ENCODE data around the gene SCAND1. TPM values are rescaled to one million over a fixed set of nuclear protein-coding genes. Genes with fewer than 3 reads are reported as not detected.

Gene SCAND1
- total and polyA plus RNA-seq, 8 donors = 20.6 to 62.1 (median 34.2) TPM

DNA sequence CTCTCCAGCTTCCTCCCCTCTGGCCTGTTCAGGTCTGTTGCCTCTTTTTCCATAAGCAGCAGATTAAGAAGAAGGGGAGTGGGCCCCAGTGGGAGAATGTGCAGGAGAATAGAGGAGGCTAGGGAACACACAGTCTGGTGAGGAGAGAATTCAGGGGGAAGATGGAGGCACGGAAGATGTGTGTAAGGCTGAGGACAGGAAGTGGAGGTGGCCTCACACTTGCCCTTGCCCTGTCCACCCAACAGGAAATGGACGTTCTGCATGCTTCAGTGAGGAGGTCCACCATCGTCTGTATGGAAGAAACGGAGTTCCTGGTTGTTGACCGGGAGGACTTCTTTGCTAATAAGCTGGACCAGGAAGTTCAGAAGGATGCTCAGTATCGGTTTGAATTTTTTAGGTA, 30.1 kb upstream of the SCAND1 start:
- Histone ChIP-seq H3K4me1 (no peaks in the 10 kb centered on the region), H3K27ac (no peak overlapping the region), H3K36me3 (no peaks in the 10 kb centered on the region), H3K27me3 (no peaks in the 10 kb centered on the region), H3K9me3 (no peaks in the 10 kb centered on the region), H3K4me3 (no peak overlapping the region)
- DNase-seq (no peak), ATAC-seq (no peak)
- TF ChIP-seq CTCF (IDR thresholded peaks at IDR 0.05) = no peak
- intact Hi-C loops (cut with DNase I) = loop anchor here in 1 of 2 donors (10.0 kb wide), 1 partner anchor 150 kb away; no protein-coding TSS in a partner anchor

DNA sequence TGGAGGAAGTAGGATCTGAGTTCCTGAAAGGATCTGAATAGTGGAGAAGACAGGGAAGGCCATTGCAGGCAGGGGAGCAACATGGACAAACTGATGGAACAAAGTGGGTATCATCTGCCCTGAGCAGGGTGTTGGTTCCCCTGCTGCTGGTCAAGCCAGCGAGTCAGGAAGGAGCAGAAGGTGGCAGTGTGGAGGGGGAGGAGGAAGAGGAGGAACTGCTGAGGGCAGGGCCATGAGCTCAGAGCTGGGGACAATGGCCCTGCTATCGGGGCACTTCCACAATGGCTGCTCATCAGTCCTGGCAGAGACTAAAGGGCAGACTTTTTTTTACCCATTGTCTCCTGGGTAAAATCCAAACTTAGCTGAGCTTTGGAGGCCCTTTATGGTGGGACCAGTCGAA, 27.7 kb upstream of the SCAND1 start:
- intact Hi-C loops (cut with DNase I) = loop anchor here in 1 of 2 donors (10.0 kb wide), 1 partner anchor 153 kb away; no protein-coding TSS in a partner anchor
- no peak for TF ChIP-seq CTCF (IDR thresholded peaks at IDR 0.05)
- peak; percentile 20 for ATAC-seq
- Histone ChIP-seq H3K27me3 (no peaks in the 10 kb centered on the region), H3K9me3 (no peaks in the 10 kb centered on the region), H3K4me3 (no peak overlapping the region), H3K4me1 (peaks cover 0 to 5% of the 10 kb centered on the region in 2 donors), H3K27ac (no peak overlapping the region), H3K36me3 (no peaks in the 10 kb centered on the region)
- DNase-seq = no peak

- H3K9me3 ChIP-seq = no peaks in the 10 kb centered on the region
- ATAC-seq (no peak), DNase-seq (no peak)
- no peaks in the 10 kb centered on the region for H3K27me3 ChIP-seq
- no peak overlapping the region for H3K27ac ChIP-seq
- no peak for TF ChIP-seq CTCF (IDR thresholded peaks at IDR 0.05)
- H3K36me3 ChIP-seq = no peaks in the 10 kb centered on the region
- H3K4me1 ChIP-seq = peaks cover 0 to 5% of the 10 kb centered on the region in 2 donors
- H3K4me3 ChIP-seq = no peak overlapping the region
- intact Hi-C loops (cut with DNase I) = no loop called here
These were observed 25.2 kb upstream of the SCAND1 start for GRCh38 chr20:35979544-35979943.

- peak in 2 of 4 donors; percentile 24 to 64 for DNase-seq
- no peaks in the 10 kb centered on the region for H3K36me3 ChIP-seq
- no peak overlapping the region for H3K4me3 ChIP-seq
- H3K27ac ChIP-seq = no peak overlapping the region
- intact Hi-C loops (cut with DNase I) = no loop called here
- peak; percentile 49 for ATAC-seq
- no peak for TF ChIP-seq CTCF (IDR thresholded peaks at IDR 0.05)
- H3K4me1 ChIP-seq = peaks cover 0 to 5% of the 10 kb centered on the region in 2 donors
- H3K9me3 ChIP-seq = no peaks in the 10 kb centered on the region
- H3K27me3 ChIP-seq = no peaks in the 10 kb centered on the region
These were observed 23.8 kb upstream of the SCAND1 start for GRCh38 chr20:35978041-35978513.

DNA sequence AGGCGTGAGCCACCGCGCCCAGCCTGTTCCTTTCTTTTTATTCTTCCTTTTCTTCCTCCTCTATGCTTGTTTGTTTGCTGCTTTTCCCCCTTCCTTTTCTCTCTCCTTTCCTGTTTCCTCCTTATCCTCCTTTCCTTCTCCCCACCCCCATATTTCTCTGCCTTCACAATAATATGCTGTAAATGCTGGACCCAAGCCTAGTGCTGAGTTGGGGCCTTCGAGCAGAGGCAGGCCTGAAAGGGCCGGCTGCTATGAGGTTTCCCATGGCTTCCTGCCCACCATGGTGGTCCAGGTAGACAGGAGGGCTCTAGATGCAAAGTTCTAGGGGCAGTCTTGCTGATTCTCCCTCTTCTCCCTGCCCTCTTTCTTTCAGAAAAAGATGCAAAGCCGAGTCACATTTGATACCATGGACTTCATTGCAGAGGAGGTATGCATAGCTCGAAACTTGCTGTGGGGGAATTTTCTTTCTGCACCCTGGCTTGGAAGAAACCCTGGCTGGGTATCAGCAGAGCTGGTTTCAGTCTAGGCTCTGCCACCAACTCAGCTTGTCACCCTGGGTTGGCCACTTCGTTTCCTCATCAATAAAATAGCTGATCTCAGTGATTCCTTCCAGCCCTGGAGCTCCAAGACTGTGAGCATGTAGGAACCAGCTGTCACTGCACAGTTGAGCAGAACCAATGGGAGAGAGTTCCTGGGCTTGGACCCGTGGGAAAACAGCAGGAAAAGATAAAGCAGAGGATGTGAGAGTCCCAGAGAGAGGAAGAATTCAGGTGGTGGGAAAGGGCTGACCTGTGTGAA, 21.5 kb upstream of the SCAND1 start:
- Histone ChIP-seq H3K27ac (no peak overlapping the region), H3K9me3 (no peaks in the 10 kb centered on the region), H3K4me1 (peaks cover 0 to 5% of the 10 kb centered on the region in 2 donors), H3K27me3 (no peaks in the 10 kb centered on the region), H3K4me3 (no peak overlapping the region), H3K36me3 (no peaks in the 10 kb centered on the region)
- intact Hi-C loops (cut with DNase I) = no loop called here
- no peak for TF ChIP-seq CTCF (IDR thresholded peaks at IDR 0.05)
- peak; percentile 35 for ATAC-seq
- DNase-seq = peak in 2 of 4 donors; percentile 74 to 85

Data from left lung (tissue), 10 donors.